GM12873 (cell line): Measurements from ENCODE around the gene RAD51AP1.

ENCODE experiments used
- TF ChIP-seq, protein P1 (sequence below): IDR thresholded peaks from 2 replicates; pipeline ENCODE4 v1.5.1; 2012; ENCODE audit warnings: low read depth, mild to moderate bottlenecking, moderate library complexity, low read length, control low read depth; ENCODE audit not compliant: insufficient read depth; ENCODE audit errors: missing control alignments

The RAD51AP1 gene

GRCh38 chr12:4603946-4604345, 65.3 kb downstream of the RAD51AP1 start:
- TF ChIP-seq, protein P1, sequence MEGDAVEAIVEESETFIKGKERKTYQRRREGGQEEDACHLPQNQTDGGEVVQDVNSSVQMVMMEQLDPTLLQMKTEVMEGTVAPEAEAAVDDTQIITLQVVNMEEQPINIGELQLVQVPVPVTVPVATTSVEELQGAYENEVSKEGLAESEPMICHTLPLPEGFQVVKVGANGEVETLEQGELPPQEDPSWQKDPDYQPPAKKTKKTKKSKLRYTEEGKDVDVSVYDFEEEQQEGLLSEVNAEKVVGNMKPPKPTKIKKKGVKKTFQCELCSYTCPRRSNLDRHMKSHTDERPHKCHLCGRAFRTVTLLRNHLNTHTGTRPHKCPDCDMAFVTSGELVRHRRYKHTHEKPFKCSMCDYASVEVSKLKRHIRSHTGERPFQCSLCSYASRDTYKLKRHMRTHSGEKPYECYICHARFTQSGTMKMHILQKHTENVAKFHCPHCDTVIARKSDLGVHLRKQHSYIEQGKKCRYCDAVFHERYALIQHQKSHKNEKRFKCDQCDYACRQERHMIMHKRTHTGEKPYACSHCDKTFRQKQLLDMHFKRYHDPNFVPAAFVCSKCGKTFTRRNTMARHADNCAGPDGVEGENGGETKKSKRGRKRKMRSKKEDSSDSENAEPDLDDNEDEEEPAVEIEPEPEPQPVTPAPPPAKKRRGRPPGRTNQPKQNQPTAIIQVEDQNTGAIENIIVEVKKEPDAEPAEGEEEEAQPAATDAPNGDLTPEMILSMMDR: no peak

GRCh38 chr12:4604684-4605193, 66.0 kb downstream of the RAD51AP1 start:
- TF ChIP-seq, protein P1: peak; percentile 99

DNA sequence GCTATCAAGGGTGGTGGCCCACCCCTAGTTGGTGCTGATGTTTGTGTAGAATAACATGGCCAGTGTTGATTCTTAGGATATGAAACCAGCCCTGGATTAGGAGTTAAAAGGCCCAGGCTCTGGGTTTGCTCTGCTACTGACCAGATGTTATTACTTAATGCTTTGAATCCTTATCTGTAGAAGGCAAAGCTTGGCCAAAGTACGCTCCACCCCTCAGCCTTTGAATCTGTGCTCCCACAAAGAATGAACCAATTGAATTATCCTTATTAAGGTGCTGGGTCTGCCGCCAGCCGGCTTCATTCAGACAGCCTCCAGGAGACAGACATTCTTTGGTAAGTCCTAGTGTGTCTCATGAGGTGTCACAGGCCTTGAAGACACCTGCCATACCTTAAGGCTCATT, 68.4 kb downstream of the RAD51AP1 start:
- TF ChIP-seq, protein P1: no peak

- TF ChIP-seq, protein P1: no peak
These were observed 70.4 kb downstream of the RAD51AP1 start for GRCh38 chr12:4609071-4609470.
